Posterior cingulate gyrus (tissue), 11 donors: Measurements from ENCODE around the gene DDR2.
"Not testable (repeated sequence)": the region's sequence is repeated elsewhere in the genome, so short reads cannot be mapped to it uniquely, and the experiment has no call there.

ENCODE experiments used
- DNase-seq, 10 donors: peaks; one replicate each; pipeline versions ENCODE4 v3.0.0 to v3.0.0-alpha.2; 2020 to 2021; ENCODE audit warnings: mixed read lengths in 3 of 10
- intact Hi-C: fragments of 100-400 bp; cut with DNase I; formaldehyde crosslinking; loops from one replicate; pipeline ENCODE4 v1.15.1; 2023

The DDR2 gene

GRCh38 chr1:162632217-162632666 lies at the start of gene DDR2:
DDR2 (plus strand) TSS chr1:162632464; CDS start chr1:162719064, 86,600 bp downstream.
- intact Hi-C loops, result no loop called here
- no peak for DNase-seq

GRCh38 chr1:162582901-162583300 lies 49.4 kb upstream of the DDR2 start:
- DNase-seq, intact Hi-C loops: not testable (repeated sequence)

- intact Hi-C loops, DNase-seq: not testable (repeated sequence)
Measured at GRCh38 chr1:162585101-162585500, 47.2 kb upstream of the DDR2 start.

GRCh38 chr1:162587347-162587746 lies 44.9 kb upstream of the DDR2 start:
- intact Hi-C loops, result no loop called here
- no peak for DNase-seq

GRCh38 chr1:162587761-162588260 lies 44.5 kb upstream of the DDR2 start:
- DNase-seq, result no peak
- intact Hi-C loops, result no loop called here

- no peak for DNase-seq
- intact Hi-C loops, result no loop called here
Measured at GRCh38 chr1:162590101-162590500, 42.2 kb upstream of the DDR2 start.

- intact Hi-C loops, result no loop called here
- DNase-seq, result no peak
Measured at GRCh38 chr1:162590686-162591085, 41.6 kb upstream of the DDR2 start.

- DNase-seq, result no peak
- intact Hi-C loops, result no loop called here
Measured at GRCh38 chr1:162596514-162597170, 35.6 kb upstream of the DDR2 start.

- no peak for DNase-seq
- intact Hi-C loops, result no loop called here
Measured at GRCh38 chr1:162599451-162599850, 32.8 kb upstream of the DDR2 start.

GRCh38 chr1:162603117-162603516 lies 29.1 kb upstream of the DDR2 start:
- intact Hi-C loops, DNase-seq: not testable (repeated sequence)

- intact Hi-C loops, result no loop called here
- DNase-seq, result no peak
Measured at GRCh38 chr1:162605225-162605927, 26.9 kb upstream of the DDR2 start.

GRCh38 chr1:162609306-162609705 lies 23.0 kb upstream of the DDR2 start:
- intact Hi-C loops, result no loop called here

GRCh38 chr1:162612606-162613400 lies 19.5 kb upstream of the DDR2 start:
- DNase-seq, result no peak
- intact Hi-C loops, result loop anchor here (10.0 kb wide), 1 partner anchor 192 kb away; no protein-coding TSS in a partner anchor

More at GRCh38 chr1:162609306-162609705, 23.0 kb upstream of the DDR2 start:
- no peak for DNase-seq

GRCh38 chr1:162616848-162617247 lies 15.4 kb upstream of the DDR2 start:
- DNase-seq, result no peak
- intact Hi-C loops, result loop anchor here (10.0 kb wide), 1 partner anchor 188 kb away; no protein-coding TSS in a partner anchor

GRCh38 chr1:162617513-162617912 lies 14.8 kb upstream of the DDR2 start:
- intact Hi-C loops, result loop anchor here (10.0 kb wide), 1 partner anchor 187 kb away; no protein-coding TSS in a partner anchor
- no peak for DNase-seq

- intact Hi-C loops, result loop anchor here (10.0 kb wide), 1 partner anchor 186 kb away; no protein-coding TSS in a partner anchor
Measured at GRCh38 chr1:162619076-162619475, 13.2 kb upstream of the DDR2 start.

GRCh38 chr1:162621256-162621655 lies 11.0 kb upstream of the DDR2 start:
- intact Hi-C loops, result no loop called here
- DNase-seq, result no peak

More at GRCh38 chr1:162619076-162619475, 13.2 kb upstream of the DDR2 start:
- no peak for DNase-seq

- intact Hi-C loops, result no loop called here
- no peak for DNase-seq
Measured at GRCh38 chr1:162625679-162626078, 6.6 kb upstream of the DDR2 start.

- no peak for DNase-seq
- intact Hi-C loops, result no loop called here
Measured at GRCh38 chr1:162626094-162626493, 6.2 kb upstream of the DDR2 start.

GRCh38 chr1:162626761-162627160 lies 5.5 kb upstream of the DDR2 start:
- intact Hi-C loops, result no loop called here
- DNase-seq, result no peak
